ENCODE measurements around the gene SCAMP4.
A peak's percentile ranks its signal among the peaks of the same experiment; 100 is the strongest.

The SCAMP4 gene

DNA sequence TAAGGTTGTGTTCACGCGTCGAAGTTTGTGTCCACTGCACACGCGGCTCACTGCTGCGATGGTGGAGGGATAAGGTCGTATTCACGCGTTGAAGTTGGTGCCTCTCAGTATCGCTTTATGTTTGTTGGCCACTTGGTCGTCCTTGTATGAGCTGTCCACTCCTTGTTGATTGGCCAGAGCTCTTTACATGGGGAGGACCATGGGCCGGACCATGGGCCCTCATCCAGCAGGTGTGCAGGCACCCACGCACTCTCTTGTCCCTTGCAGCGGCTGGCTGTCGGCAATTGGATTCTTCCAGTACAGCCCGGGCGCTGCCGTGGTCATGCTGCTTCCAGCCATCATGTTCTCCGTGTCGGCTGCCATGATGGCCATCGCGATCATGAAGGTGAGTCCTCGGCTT is 17.6 kb downstream of the SCAMP4 start:
- Histone ChIP-seq H3K27ac (ENCODE audit: low read length) (peak overlapping the region; percentile 96), H3K9ac (ENCODE audit: low read length) (peak overlapping the region; percentile 62), H3K4me3 (ENCODE audit: low read length) (peak overlapping the region; percentile 33), H3K36me3 (replicated peaks; ENCODE audit: low read depth, low read length) (peaks cover 49% of the 10 kb centered on the region), H3K4me2 (ENCODE audit: low read length) (peak overlapping the region; percentile 66), H2AFZ (ENCODE audit: low read depth, low read length) (no peak overlapping the region), H3K27me3 (ENCODE audit: low read depth, low read length) (no peaks in the 10 kb centered on the region), H3K79me2 (ENCODE audit: low read length) (0 out of 2 replicates have a peak, but pooled peaks cover 4% of the 10 kb centered on the region), H3K4me1 (ENCODE audit: low read length) (peaks cover 46% of the 10 kb centered on the region), H4K20me1 (ENCODE audit: insufficient read depth, low read length) (no peaks in the 10 kb centered on the region), H3K9me3 (ENCODE audit: insufficient read depth, low read length) (no peaks in the 10 kb centered on the region)
- no peak for TF ChIP-seq EZH2phosphoT487 (IDR thresholded peaks at IDR 0.05; ENCODE audit: low read depth)
- TF ChIP-seq, protein P1, sequence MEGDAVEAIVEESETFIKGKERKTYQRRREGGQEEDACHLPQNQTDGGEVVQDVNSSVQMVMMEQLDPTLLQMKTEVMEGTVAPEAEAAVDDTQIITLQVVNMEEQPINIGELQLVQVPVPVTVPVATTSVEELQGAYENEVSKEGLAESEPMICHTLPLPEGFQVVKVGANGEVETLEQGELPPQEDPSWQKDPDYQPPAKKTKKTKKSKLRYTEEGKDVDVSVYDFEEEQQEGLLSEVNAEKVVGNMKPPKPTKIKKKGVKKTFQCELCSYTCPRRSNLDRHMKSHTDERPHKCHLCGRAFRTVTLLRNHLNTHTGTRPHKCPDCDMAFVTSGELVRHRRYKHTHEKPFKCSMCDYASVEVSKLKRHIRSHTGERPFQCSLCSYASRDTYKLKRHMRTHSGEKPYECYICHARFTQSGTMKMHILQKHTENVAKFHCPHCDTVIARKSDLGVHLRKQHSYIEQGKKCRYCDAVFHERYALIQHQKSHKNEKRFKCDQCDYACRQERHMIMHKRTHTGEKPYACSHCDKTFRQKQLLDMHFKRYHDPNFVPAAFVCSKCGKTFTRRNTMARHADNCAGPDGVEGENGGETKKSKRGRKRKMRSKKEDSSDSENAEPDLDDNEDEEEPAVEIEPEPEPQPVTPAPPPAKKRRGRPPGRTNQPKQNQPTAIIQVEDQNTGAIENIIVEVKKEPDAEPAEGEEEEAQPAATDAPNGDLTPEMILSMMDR (IDR thresholded peaks at IDR 0.05; ENCODE audit: low read depth, low read length), result no peak

DNA sequence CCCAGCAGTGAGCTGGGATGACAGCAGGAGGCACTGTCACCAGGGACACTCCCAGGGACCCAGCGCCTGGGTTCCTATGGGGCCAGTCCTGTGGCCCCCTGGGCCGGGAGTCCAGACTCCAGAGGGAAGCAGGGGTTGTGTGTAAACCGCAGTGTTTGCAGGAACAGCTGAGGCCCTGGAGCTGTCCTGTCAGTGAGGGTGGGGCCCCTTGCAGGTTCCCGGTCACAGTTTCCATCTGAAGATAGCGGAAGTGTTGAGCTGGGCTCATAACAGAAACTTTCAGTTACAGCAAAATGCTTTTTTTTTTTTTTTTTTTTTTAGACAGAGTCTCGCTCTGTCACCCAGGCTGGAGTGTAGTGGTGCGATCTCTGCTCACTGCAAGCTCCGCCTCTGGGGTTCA is 18.1 kb downstream of the SCAMP4 start:
- TF ChIP-seq, protein P1 (IDR thresholded peaks at IDR 0.05; ENCODE audit: low read depth, low read length), result no peak; the same call in 1 of the 2 replicates
- no peak for TF ChIP-seq EZH2phosphoT487 (IDR thresholded peaks at IDR 0.05; ENCODE audit: low read depth)
- peaks cover 46% of the 10 kb centered on the region for H3K36me3 ChIP-seq (replicated peaks; ENCODE audit: low read depth, low read length)

DNA sequence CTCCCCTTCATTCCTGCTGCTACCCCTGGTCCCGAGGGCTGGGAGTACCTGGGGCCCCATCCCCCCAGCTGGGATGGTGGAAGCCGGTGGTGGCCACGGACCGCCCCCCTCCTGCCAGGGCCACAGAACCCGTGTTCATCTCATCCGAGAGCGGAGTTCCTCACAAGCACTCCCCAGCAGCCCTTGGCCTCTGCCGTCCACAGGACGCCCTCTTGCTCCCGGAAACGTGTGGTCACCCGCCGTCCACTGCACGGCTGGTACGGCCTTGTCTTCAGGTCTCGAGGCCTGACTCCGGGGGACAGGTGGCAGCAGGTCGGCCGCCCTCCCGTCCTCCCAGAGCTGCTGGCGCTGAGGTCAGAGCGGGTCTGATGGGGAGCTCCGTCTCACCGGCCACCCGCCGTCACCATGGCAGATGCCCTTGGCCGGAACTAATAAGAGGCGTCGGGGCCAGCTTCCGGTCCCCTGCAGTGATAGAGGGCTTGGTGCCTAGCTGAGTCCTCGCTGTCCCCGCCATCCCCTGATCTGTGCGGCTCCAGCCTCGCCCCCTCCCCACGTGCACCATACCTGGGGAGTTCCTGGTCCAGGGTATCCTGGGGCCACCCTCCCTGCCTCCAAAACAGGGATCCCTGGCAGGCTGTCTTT is 19.2 kb downstream of the SCAMP4 start:
- H3K4me1 ChIP-seq (ENCODE audit: low read length), result peaks cover 50% of the 10 kb centered on the region
- H2AFZ ChIP-seq (ENCODE audit: low read depth, low read length), result no peak overlapping the region
- 0 out of 2 replicates have a peak, but pooled peaks cover 4% of the 10 kb centered on the region for H3K79me2 ChIP-seq (ENCODE audit: low read length)
- peak overlapping the region; percentile 66 for H3K4me2 ChIP-seq (ENCODE audit: low read length)
- no peak overlapping the region for H3K4me3 ChIP-seq (ENCODE audit: low read length)
- H3K9ac ChIP-seq (ENCODE audit: low read length), result peak overlapping the region; percentile 59; the same call in 1 of the 2 replicates
- peaks cover 40% of the 10 kb centered on the region for H3K36me3 ChIP-seq (replicated peaks; ENCODE audit: low read depth, low read length)
- TF ChIP-seq EZH2phosphoT487 (IDR thresholded peaks at IDR 0.05; ENCODE audit: low read depth), result no peak
- TF ChIP-seq, protein P1 (IDR thresholded peaks at IDR 0.05; ENCODE audit: low read depth, low read length), result no peak
- H3K27me3 ChIP-seq (ENCODE audit: low read depth, low read length), result 0 out of 2 replicates have a peak, but pooled peaks cover 3% of the 10 kb centered on the region
- no peaks in the 10 kb centered on the region for H3K9me3 ChIP-seq (ENCODE audit: insufficient read depth, low read length)
- no peaks in the 10 kb centered on the region for H4K20me1 ChIP-seq (ENCODE audit: insufficient read depth, low read length)
- H3K27ac ChIP-seq (ENCODE audit: low read length), result peak overlapping the region; percentile 96

More for the DNA sequence above, 18.1 kb downstream of the SCAMP4 start:
- H3K4me3 ChIP-seq (ENCODE audit: low read length), result peak overlapping the region; percentile 33
- peak overlapping the region; percentile 62 for H3K9ac ChIP-seq (ENCODE audit: low read length)
- H3K9me3 ChIP-seq (ENCODE audit: insufficient read depth, low read length), result no peaks in the 10 kb centered on the region
- peak overlapping the region; percentile 66 for H3K4me2 ChIP-seq (ENCODE audit: low read length)
- no peaks in the 10 kb centered on the region for H3K27me3 ChIP-seq (ENCODE audit: low read depth, low read length)
- peak overlapping the region; percentile 96 for H3K27ac ChIP-seq (ENCODE audit: low read length)
- peaks cover 46% of the 10 kb centered on the region for H3K4me1 ChIP-seq (ENCODE audit: low read length)
- no peak overlapping the region for H2AFZ ChIP-seq (ENCODE audit: low read depth, low read length)
- no peaks in the 10 kb centered on the region for H4K20me1 ChIP-seq (ENCODE audit: insufficient read depth, low read length)
- 0 out of 2 replicates have a peak, but pooled peaks cover 4% of the 10 kb centered on the region for H3K79me2 ChIP-seq (ENCODE audit: low read length)

DNA sequence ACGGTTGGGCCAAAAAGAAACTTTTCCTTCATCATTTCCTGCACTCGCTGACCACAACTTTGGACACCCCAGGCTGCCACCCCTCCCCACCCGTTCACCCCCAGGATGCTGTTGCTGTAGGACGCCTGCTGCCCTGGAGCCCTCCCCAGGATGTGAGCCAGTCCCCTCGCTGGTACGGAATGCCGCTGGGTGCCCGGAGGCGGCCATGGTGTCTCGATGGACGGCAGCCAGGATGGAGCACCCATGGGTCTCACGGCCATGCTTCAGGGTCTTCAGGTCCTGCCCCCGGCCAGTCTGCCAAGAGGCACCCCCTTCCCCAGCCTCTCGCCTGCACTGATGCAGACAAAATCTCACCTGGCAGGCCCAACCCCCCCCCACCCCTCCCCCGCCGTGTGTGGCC is 20.3 kb downstream of the SCAMP4 start:
- H3K27ac ChIP-seq (ENCODE audit: low read length), result no peak overlapping the region

More for the DNA sequence above, 20.3 kb downstream of the SCAMP4 start:
- Histone ChIP-seq H4K20me1 (ENCODE audit: insufficient read depth, low read length) (no peaks in the 10 kb centered on the region), H3K36me3 (replicated peaks; ENCODE audit: low read depth, low read length) (peaks cover 33% of the 10 kb centered on the region), H3K4me3 (ENCODE audit: low read length) (no peak overlapping the region), H3K9me3 (ENCODE audit: insufficient read depth, low read length) (no peaks in the 10 kb centered on the region), H3K79me2 (ENCODE audit: low read length) (0 out of 2 replicates have a peak, but pooled peaks cover 4% of the 10 kb centered on the region), H3K27me3 (ENCODE audit: low read depth, low read length) (0 out of 2 replicates have a peak, but pooled peaks cover 3% of the 10 kb centered on the region), H3K9ac (ENCODE audit: low read length) (no peak overlapping the region), H3K4me1 (ENCODE audit: low read length) (peaks cover 50% of the 10 kb centered on the region), H2AFZ (ENCODE audit: low read depth, low read length) (no peak overlapping the region), H3K4me2 (ENCODE audit: low read length) (no peak overlapping the region)
- TF ChIP-seq EZH2phosphoT487 (IDR thresholded peaks at IDR 0.05; ENCODE audit: low read depth), result no peak
- TF ChIP-seq, protein P1 (IDR thresholded peaks at IDR 0.05; ENCODE audit: low read depth, low read length), result no peak

Data from OCI-LY3 (cell line).